B cell (primary cell): Measurements from ENCODE around the gene PTPRM.

Source experiments
- CTCF ChIP-seq: fragments of 200-600 bp; IDR thresholded peaks from one replicate; pipeline ENCODE4 v1.8.0; 2022; ENCODE audit warnings: antibody characterized with exemption, mild to moderate bottlenecking
- EZH2 ChIP-seq: IDR thresholded peaks from 2 replicates; pipeline ENCODE4 v1.6.1; 2012; ENCODE audit warnings: borderline replicate concordance, low read depth, mild to moderate bottlenecking, moderate library complexity, low read length; ENCODE audit not compliant: insufficient read depth, poor library complexity, severe bottlenecking

DNA sequence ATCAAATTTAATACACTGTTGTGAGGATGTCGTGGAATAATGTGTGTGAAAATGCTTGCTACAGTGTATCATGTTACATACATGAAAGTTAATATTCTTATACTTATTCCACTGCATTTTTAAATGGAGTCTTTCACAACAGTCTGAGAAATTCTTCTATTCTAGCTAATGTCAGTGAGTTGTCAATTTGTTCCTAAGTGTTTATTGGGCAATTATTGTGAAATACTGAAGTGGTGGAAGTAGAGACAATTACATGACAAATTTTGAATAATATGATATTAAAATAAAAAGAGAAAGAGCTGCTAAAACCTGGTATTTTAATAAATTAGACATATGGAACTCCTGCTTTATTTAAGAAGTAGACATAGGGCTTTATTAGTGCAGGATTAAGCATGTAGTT lies 176.1 kb downstream of the PTPRM start:
- no peak for TF ChIP-seq CTCF
- TF ChIP-seq EZH2, result no peak
